Peyer's patch (tissue), 4 donors: ENCODE results near the gene MT1HL1.

ENCODE experiments used
- CTCF ChIP-seq, 6 experiments: fragments of 450-650 bp in 4 of 6; fragments of 200-600 bp in 2 of 6; sonication (generic) in 1 of 6; IDR thresholded peaks; one replicate each; pipeline ENCODE4 v1.5.1; 2017 to 2019; ENCODE audit warnings: antibody characterized with exemption in 6 of 6, mild to moderate bottlenecking in 3 of 6, moderate library complexity in 1 of 6
- POLR2A ChIP-seq, 2 donors: fragments of 450-650 bp; IDR thresholded peaks; one replicate each; pipeline ENCODE4 v1.5.1; 2017; ENCODE audit warnings: antibody characterized with exemption in 2 of 2, mild to moderate bottlenecking in 2 of 2, moderate library complexity in 2 of 2

- TF ChIP-seq POLR2A (IDR thresholded peaks at IDR 0.05) (no peak), CTCF (IDR thresholded peaks at IDR 0.05) (no peak)
These were observed 24.9 kb downstream of the MT1HL1 start for GRCh38 chr1:236979149-236979900.
